ENCODE results near the gene APOA4.
"Not testable (repeated sequence)": the region's sequence is repeated elsewhere in the genome, so short reads cannot be mapped to it uniquely, and the experiment has no call there.

Gene APOA4

DNA sequence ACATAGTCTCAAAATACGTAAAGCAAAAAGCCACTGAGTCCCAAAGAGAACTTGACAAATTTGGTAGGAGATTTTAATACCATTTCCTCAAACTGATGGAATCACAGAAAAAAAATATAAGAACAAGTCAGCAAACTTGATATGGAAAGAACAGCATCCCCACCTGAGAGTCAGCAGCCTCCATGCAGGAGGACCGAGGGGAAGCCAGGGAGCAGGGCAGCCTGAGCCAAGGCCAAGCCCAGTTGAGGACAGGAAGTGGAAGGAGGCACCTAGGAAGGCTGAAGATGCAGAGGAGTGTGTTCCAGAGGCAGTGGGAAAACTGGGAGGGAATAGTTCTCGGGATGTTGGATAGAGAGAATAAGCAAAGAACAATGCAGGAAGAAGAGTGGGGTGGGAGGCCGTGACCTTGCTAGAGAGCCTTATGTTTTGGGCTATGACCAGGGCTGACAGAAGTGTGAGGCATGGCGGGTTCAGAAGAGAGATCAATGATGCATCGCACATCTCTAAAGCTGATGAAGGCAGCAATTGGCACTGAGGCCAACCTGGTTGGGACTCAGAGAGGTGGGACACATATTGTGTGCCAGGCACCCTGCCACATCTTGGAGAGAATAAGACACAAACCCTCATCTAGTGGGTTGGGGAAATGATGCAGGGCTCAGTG, 15.4 kb downstream of the APOA4 start:
- no peak overlapping the region for H3K4me3 ChIP-seq (ENCODE audit: low read depth, low read length)
- TF ChIP-seq, protein P1, sequence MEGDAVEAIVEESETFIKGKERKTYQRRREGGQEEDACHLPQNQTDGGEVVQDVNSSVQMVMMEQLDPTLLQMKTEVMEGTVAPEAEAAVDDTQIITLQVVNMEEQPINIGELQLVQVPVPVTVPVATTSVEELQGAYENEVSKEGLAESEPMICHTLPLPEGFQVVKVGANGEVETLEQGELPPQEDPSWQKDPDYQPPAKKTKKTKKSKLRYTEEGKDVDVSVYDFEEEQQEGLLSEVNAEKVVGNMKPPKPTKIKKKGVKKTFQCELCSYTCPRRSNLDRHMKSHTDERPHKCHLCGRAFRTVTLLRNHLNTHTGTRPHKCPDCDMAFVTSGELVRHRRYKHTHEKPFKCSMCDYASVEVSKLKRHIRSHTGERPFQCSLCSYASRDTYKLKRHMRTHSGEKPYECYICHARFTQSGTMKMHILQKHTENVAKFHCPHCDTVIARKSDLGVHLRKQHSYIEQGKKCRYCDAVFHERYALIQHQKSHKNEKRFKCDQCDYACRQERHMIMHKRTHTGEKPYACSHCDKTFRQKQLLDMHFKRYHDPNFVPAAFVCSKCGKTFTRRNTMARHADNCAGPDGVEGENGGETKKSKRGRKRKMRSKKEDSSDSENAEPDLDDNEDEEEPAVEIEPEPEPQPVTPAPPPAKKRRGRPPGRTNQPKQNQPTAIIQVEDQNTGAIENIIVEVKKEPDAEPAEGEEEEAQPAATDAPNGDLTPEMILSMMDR (IDR thresholded peaks at IDR 0.05; ENCODE audit: low read depth, low read length, missing control alignments): no peak
- DNase-seq (ENCODE audit: low read depth): no peak

DNA sequence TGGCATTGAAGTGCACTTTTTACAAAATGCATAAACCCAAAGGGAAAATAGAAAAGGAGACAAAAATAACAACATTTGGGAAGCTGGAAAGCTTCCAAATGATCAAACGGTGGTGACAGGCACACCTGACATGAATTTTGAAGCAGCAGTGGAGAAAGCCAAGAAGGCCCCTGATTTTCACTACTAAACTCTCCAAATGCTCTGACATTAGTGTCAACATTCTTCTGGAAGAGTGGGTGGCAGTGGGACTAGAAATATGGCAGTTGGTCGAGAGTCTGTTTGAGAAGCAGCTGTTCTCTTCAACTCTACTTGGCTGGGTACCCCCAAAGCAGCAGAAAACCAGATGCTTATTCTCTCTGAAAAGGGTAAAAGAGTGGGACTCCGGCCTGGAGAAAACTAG, 19.1 kb downstream of the APOA4 start:
- TF ChIP-seq, protein P1 (IDR thresholded peaks at IDR 0.05; ENCODE audit: low read depth, low read length, missing control alignments): no peak
- no peak for DNase-seq (ENCODE audit: low read depth)
- H3K4me3 ChIP-seq (ENCODE audit: low read depth, low read length): no peak overlapping the region

DNA sequence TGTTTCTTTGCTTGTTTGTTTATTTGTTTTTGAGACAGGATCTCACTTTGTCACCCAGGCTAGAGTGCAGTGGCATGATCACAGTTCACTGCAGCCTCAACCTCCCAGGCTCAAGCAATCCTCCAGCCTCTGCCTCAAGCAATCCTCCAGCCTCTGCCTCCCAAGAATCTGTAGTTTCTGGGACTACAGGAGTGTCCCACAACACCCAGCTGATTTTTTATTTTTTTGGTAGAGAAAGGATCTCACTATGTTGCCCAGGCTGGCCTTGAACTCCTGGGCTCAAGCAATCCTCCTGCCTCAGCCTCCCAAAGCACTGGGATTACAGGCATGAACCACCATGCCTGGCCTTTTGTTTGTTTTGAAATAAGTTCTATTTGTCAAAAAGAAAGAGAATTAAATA, 21.4 kb downstream of the APOA4 start:
- H3K4me3 ChIP-seq (ENCODE audit: low read depth, low read length); DNase-seq (ENCODE audit: low read depth): not testable (repeated sequence)

DNA sequence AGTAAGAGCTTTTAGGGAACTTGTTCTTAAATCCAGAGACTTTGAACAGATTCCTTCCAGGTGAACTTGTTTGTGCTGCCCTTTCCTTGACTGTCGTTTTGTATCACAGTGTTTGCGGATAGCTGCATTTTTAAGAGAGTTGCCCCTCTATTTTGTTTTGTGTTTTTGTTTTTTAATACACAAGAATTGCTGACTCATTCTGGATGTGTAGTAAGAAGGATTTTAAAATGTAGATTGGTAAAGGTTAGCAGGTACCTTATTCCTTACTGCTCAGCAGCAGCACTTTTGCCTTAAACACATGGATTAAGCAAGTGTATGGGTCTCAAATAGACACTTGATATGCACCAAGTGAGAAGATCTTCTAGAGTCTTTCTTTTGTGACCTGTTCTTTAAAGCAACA, 22.5 kb downstream of the APOA4 start:
- TF ChIP-seq, protein P1 (IDR thresholded peaks at IDR 0.05; ENCODE audit: low read depth, low read length, missing control alignments): no peak
- no peak for DNase-seq (ENCODE audit: low read depth)
- H3K4me3 ChIP-seq (ENCODE audit: low read depth, low read length): no peak overlapping the region

DNA sequence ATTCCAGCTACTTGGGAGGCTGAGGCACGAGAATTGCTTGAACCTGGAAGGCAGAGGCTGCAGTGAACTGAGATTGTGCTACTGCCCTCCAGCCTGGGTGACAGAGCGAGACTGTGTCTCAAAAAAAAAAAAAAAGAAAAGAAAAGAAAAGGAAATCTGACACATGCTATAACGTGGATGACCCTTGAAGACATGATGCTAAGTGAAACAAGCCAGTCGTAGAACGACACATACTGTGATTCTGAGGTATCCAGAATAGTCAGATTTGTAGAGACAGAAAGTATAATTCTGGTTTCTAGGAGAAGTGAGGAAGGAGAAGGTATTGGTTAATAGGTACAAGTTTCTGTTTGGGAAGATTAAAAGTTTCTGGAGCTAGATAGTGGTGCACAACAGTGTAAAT, 24.7 kb downstream of the APOA4 start:
- no peak overlapping the region for H3K4me3 ChIP-seq (ENCODE audit: low read depth, low read length)
- TF ChIP-seq, protein P1 (IDR thresholded peaks at IDR 0.05; ENCODE audit: low read depth, low read length, missing control alignments): no peak
- no peak for DNase-seq (ENCODE audit: low read depth)

DNA sequence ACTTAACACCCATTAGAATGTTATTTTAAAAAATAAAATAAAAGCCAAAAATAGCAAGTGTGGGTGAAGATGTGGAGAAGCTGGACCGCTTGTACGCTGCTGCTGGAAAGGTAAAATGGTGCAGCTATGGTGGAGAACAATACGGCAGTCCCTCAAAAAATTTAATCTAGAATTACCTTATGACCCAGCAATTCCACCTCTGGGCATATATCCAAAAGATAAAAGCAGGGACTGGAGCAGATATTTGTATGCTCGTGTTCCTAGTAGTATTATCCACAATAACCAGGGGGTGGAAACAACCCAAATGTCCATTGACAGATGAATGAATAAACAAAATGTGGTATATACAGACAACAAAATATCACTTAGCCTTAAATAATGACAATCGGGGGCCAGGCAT, 25.3 kb downstream of the APOA4 start:
- TF ChIP-seq, protein P1 (IDR thresholded peaks at IDR 0.05; ENCODE audit: low read depth, low read length, missing control alignments): no peak
- H3K4me3 ChIP-seq (ENCODE audit: low read depth, low read length): no peak overlapping the region
- no peak for DNase-seq (ENCODE audit: low read depth)

DNA sequence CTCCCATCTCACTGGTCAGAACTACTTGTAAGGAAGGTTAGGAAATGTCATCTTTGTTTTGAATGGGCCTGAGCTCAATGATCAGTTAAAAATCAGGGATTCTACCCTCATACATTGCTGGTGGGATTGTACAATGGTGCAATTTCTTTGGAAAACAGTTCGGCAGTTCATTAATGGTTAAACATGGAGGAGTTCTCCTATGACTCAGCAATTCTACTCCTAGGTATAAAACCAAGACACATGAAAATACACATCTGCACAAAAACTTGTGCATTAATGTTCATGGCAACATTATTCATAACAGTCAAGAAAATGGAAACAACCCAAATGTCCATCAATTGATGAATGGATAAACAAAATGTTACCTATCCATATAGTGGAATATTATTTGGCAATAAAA, 26.6 kb downstream of the APOA4 start:
- DNase-seq (ENCODE audit: low read depth): no peak
- TF ChIP-seq, protein P1 (IDR thresholded peaks at IDR 0.05; ENCODE audit: low read depth, low read length, missing control alignments): no peak
- no peak overlapping the region for H3K4me3 ChIP-seq (ENCODE audit: low read depth, low read length)

Data from GM12864 (cell line).